Activated CD4-positive, alpha-beta T cell treated with anti-CD3 and anti-CD28 coated beads, Interleukin-10, Interleukin-2, amounts not matched to agents 100 ng/mL and 50 ng/mL, durations not matched to agents 16 hours and 8 hours (primary cell): ENCODE data around the gene ECM1.

ENCODE experiments used
- DNase-seq: peaks from one replicate; pipeline ENCODE4 v3.0.0-alpha.2; 2020

The ECM1 gene

GRCh38 chr1:150560011-150560438, 52.1 kb downstream of the ECM1 start:
- DNase-seq: peak; percentile 84

GRCh38 chr1:150560576-150561253, 52.8 kb downstream of the ECM1 start:
- DNase-seq: peak; percentile 92

GRCh38 chr1:150561254-150561973, 53.5 kb downstream of the ECM1 start:
- DNase-seq: peak; percentile 76

GRCh38 chr1:150561974-150562445, 54.1 kb downstream of the ECM1 start:
- DNase-seq: peak; percentile 95

- DNase-seq: peak; percentile 87
These were observed 54.8 kb downstream of the ECM1 start for GRCh38 chr1:150562446-150563339.
